ENCODE data around the gene LOC101059915.
"Not testable (repeated sequence)": the region's sequence is repeated elsewhere in the genome, so short reads cannot be mapped to it uniquely, and the experiment has no call there.

Gene LOC101059915

DNA sequence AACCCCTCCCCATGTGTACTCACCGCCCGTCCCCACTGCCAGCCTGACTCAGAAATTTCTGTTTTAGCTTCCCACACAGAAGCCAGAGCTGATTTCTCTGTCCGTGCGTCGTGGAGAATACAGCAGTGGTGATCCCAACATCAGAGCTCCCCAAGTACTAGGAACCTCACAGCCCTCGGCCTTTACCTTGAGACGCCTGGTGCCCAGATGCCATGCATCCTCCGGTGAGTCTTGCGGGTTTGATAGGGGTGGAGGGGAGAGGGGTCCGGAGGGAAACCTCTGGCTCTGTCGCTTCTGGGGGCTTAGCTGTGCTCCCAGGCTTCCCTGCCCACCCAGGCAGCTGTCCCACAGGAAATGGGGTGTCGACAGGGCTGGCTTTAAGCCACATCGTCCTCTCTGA is 2.1 kb downstream of the LOC101059915 start:
- CTCF ChIA-PET = no interaction called here
- Mint-ChIP-seq H3K27ac (peak overlapping the region in 1 of 8 donors; percentile 19), H3K4me3 (no peak overlapping the region), H3K36me3 (no peaks in the 10 kb centered on the region), H3K27me3 (peaks cover 0 to 9% of the 10 kb centered on the region in 2 donors), H3K4me1 (peaks cover 15 to 18% (median 16%) of the 10 kb centered on the region in 3 donors), H3K9me3 (no peaks in the 10 kb centered on the region)
- Histone ChIP-seq H3K27me3 (ENCODE audit: insufficient read depth, low read length, poor library complexity, severe bottlenecking) (no peaks in the 10 kb centered on the region), H3K27ac (ENCODE audit: low read depth, low read length) (no peak overlapping the region), H3K9me3 (ENCODE audit: low read length) (no peaks in the 10 kb centered on the region), H3K36me3 (ENCODE audit: insufficient read depth, low read length) (no peaks in the 10 kb centered on the region), H3K4me1 (ENCODE audit: insufficient read depth, low read length) (no peaks in the 10 kb centered on the region), H3K4me3 (ENCODE audit: low read length) (no peak overlapping the region)
- POLR2A ChIA-PET = no interaction called here
- no peak for DNase-seq

DNA sequence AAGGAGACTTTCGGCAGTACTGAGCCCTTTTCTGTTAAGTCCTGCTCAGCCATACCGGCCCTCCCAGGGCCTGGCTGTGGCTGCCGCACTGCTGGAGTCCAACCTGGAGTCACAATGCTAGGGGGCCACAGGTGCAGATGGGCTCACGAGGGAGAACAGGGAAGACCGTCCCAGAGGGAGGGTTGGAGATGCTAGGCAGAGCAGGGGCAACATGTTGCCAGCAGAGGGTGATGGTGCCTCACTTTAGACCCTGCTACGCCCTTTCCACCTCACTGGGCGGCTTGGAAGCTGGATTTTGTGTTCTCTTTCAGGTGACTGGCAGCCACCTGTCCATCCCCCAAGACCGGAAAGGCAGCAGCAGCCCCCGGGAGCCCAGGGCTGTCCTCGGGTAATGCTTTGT is 2.6 kb downstream of the LOC101059915 start:
- H3K9me3 ChIP-seq (ENCODE audit: low read length); H3K36me3 Mint-ChIP-seq; H3K27me3 ChIP-seq (ENCODE audit: insufficient read depth, low read length, poor library complexity, severe bottlenecking); H3K4me1 ChIP-seq (ENCODE audit: insufficient read depth, low read length); H3K4me3 ChIP-seq (ENCODE audit: low read length); H3K36me3 ChIP-seq (ENCODE audit: insufficient read depth, low read length); H3K27me3 Mint-ChIP-seq; POLR2A ChIA-PET; H3K9me3 Mint-ChIP-seq; H3K4me3 Mint-ChIP-seq; H3K27ac Mint-ChIP-seq; H3K27ac ChIP-seq (ENCODE audit: low read depth, low read length): not testable (repeated sequence)
- H3K4me1 Mint-ChIP-seq = peaks cover 15 to 18% (median 16%) of the 10 kb centered on the region in 3 donors
- CTCF ChIA-PET = interaction anchor here (0.6 kb wide), 1 partner anchor 190 kb away, joined by 5 read pairs; no protein-coding TSS in a partner anchor
- DNase-seq = peak in 1 of 5 donors; percentile 30

DNA sequence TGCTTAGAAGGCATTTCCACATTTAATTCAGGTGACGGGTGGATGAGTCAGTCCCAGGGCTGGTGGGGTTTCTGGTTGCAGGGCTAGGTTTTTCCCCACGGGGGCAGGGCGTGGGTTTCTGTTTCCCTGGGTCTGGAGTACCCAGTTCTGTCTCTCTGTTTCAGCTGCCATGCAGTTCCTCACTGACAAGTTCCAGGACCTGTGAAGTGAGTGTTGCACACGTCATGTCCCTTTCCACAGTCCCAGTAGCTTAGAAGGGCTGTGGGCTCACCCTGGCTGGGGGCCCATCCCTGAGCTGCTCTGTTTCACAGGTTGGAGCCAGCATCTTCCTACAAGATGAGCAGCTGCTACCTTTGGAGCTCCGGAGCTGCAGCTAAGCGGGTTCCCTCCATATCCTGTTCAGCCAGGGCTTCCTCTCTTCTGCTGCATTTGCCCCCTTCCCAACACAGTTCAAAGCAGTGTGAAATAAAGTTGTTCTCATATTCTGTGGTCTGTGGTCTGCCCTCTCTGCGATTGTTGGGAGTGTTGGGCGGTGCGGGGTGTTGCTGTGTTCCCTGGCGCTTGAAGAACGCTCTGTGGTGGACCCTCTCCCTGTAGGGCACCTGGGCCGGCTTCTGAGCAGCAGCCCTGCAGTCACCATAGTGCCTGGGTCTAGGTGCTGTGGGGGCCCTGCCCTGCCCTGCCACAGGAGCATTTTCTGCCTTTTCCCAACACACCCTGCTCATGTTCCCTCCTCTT is 3.9 kb downstream of the LOC101059915 start:
- H3K4me3 Mint-ChIP-seq = peak overlapping the region in 1 of 7 donors; percentile 32
- CTCF ChIA-PET = interaction anchor here (0.8 kb wide), 1 partner anchor 188 kb away, joined by 3 read pairs; no protein-coding TSS in a partner anchor
- Histone ChIP-seq H3K36me3 (ENCODE audit: insufficient read depth, low read length) (no peaks in the 10 kb centered on the region), H3K4me3 (ENCODE audit: low read length) (no peak overlapping the region), H3K4me1 (ENCODE audit: insufficient read depth, low read length) (no peaks in the 10 kb centered on the region), H3K27ac (ENCODE audit: low read depth, low read length) (no peak overlapping the region), H3K27me3 (ENCODE audit: insufficient read depth, low read length, poor library complexity, severe bottlenecking) (no peaks in the 10 kb centered on the region), H3K9me3 (ENCODE audit: low read length) (no peaks in the 10 kb centered on the region)
- no peak overlapping the region for H3K27ac Mint-ChIP-seq
- DNase-seq = no peak
- peaks cover 15 to 18% (median 16%) of the 10 kb centered on the region in 3 donors for H3K4me1 Mint-ChIP-seq
- POLR2A ChIA-PET = no interaction called here
- no peaks in the 10 kb centered on the region for H3K36me3 Mint-ChIP-seq
- peaks cover 0 to 6% of the 10 kb centered on the region in 2 donors for H3K27me3 Mint-ChIP-seq
- no peaks in the 10 kb centered on the region for H3K9me3 Mint-ChIP-seq

DNA sequence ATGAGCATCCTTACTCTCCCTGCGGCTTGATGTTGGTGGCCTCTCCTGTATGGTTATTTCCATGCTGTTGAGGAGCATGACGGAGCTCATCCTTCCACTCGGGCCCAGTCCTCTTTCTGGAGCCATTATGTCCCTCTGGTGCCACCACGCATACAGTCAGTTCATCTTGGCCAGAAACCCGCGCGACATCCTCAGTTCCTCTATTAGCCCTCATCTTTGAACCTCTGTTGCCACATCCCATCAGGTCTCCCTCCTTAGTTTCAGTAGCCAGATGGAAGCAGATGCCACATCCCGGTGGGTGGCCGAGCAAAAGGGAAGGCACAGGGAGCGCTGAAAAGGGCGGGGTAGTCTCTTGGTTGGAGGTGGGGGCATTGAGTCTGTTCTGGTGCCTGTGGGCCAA is 4.6 kb downstream of the LOC101059915 start:
- ChIA-PET POLR2A (no interaction called here), CTCF (interaction anchor here (0.8 kb wide), 1 partner anchor 188 kb away, joined by 3 read pairs; no protein-coding TSS in a partner anchor)
- Histone ChIP-seq H3K27ac (ENCODE audit: low read depth, low read length) (no peak overlapping the region), H3K4me3 (ENCODE audit: low read length) (no peak overlapping the region), H3K4me1 (ENCODE audit: insufficient read depth, low read length) (no peaks in the 10 kb centered on the region), H3K9me3 (ENCODE audit: low read length) (no peaks in the 10 kb centered on the region), H3K27me3 (ENCODE audit: insufficient read depth, low read length, poor library complexity, severe bottlenecking) (no peaks in the 10 kb centered on the region), H3K36me3 (ENCODE audit: insufficient read depth, low read length) (no peaks in the 10 kb centered on the region)
- Mint-ChIP-seq H3K9me3 (no peaks in the 10 kb centered on the region), H3K36me3 (no peaks in the 10 kb centered on the region), H3K27me3 (peaks cover 0 to 6% of the 10 kb centered on the region in 2 donors), H3K4me3 (no peak overlapping the region), H3K27ac (peak overlapping the region in 1 of 8 donors; percentile 24), H3K4me1 (peaks cover 15 to 18% (median 16%) of the 10 kb centered on the region in 3 donors)
- DNase-seq = no peak

DNA sequence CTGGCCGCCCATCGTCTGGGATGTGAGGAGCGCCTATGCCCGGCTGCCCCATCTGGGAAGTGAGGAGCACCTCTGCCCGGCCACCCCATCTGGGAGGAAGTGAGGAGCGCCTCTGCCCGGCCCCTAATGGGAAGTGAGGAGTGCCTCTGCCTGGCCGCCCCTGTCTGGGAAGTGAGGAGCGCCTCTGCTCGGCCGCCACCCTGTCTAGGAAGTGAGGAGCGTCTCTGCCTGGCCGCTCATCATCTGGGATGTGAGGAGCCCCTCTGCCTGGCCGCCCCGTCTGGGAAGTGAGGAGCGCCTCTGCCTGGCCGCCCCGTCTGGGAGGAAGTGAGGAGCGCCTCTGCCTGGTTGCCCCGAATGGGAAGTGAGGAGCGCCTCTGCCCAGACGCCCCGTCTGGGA is 8.3 kb downstream of the LOC101059915 start:
- peaks cover 13 to 14% (median 13%) of the 10 kb centered on the region in 3 donors for H3K4me1 Mint-ChIP-seq
- DNase-seq; CTCF ChIA-PET; H3K36me3 ChIP-seq (ENCODE audit: insufficient read depth, low read length); POLR2A ChIA-PET; H3K27me3 ChIP-seq (ENCODE audit: insufficient read depth, low read length, poor library complexity, severe bottlenecking); H3K27ac Mint-ChIP-seq; H3K36me3 Mint-ChIP-seq; H3K9me3 ChIP-seq (ENCODE audit: low read length); H3K27ac ChIP-seq (ENCODE audit: low read depth, low read length); H3K9me3 Mint-ChIP-seq; H3K4me3 ChIP-seq (ENCODE audit: low read length); H3K27me3 Mint-ChIP-seq; H3K4me1 ChIP-seq (ENCODE audit: insufficient read depth, low read length); H3K4me3 Mint-ChIP-seq: not testable (repeated sequence)

DNA sequence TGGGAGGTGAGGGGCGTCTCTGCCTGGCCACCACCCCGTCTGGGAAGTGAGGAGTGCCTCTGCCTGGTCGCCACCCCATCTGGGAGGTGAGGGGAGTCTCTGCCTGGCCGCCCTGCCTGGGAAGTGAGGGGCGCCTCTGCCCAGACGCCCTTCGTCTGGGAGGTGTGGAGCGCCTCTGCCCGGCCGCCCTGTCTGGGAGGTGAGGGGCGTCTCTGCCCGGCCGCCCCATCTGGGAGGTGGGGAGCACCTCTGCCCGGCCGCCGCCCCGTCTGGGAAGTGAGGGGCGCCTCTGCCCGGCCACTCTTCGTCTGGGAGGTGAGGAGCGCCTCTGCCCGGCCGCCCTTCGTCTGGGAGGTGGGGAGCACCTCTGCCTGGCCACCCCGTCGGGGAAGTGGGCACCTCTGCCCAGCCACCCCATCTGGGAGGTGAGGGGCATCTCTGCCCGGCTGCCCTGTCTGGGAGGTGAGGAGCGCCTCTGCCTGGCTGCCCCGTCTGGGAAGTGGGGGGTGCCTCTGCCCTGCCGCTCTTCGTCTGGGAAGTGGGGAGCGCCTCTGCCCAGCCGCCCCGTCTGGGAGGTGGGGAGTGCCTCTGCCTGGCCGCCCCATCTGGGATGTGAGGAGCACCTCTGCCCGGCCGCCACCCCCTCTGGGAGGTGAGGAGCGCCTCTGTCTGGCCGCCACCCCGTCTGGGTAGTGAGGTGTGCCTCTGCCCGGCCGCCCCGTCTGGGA is 8.9 kb downstream of the LOC101059915 start:
- H3K4me1 Mint-ChIP-seq; H3K27me3 ChIP-seq (ENCODE audit: insufficient read depth, low read length, poor library complexity, severe bottlenecking); H3K27ac Mint-ChIP-seq; H3K9me3 ChIP-seq (ENCODE audit: low read length); POLR2A ChIA-PET; CTCF ChIA-PET; H3K9me3 Mint-ChIP-seq; DNase-seq; H3K4me3 ChIP-seq (ENCODE audit: low read length); H3K27me3 Mint-ChIP-seq; H3K36me3 ChIP-seq (ENCODE audit: insufficient read depth, low read length); H3K4me1 ChIP-seq (ENCODE audit: insufficient read depth, low read length); H3K36me3 Mint-ChIP-seq; H3K27ac ChIP-seq (ENCODE audit: low read depth, low read length); H3K4me3 Mint-ChIP-seq: not testable (repeated sequence)

DNA sequence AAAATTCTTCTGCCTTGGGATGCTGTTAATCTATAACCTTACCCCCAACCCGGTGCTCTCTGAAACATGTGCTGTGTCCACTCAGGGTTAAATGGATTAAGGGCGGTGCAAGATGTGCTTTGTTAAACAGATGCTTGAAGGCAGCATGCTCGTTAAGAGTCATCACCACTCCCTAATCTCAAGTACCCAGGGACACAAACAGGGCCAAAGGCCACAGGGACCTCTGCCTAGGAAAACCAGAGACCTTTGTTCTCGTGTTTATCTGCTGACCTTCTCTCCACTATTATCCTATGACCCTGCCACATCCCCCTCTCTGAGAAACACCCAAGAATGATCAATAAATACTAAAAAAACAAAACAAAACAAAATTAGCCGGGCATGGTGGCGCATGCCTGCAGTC is 9.8 kb downstream of the LOC101059915 start:
- H3K9me3 ChIP-seq (ENCODE audit: low read length); H3K27me3 ChIP-seq (ENCODE audit: insufficient read depth, low read length, poor library complexity, severe bottlenecking); H3K36me3 Mint-ChIP-seq; H3K27ac ChIP-seq (ENCODE audit: low read depth, low read length); DNase-seq; H3K9me3 Mint-ChIP-seq; H3K36me3 ChIP-seq (ENCODE audit: insufficient read depth, low read length); H3K4me1 ChIP-seq (ENCODE audit: insufficient read depth, low read length); H3K27me3 Mint-ChIP-seq; POLR2A ChIA-PET; H3K27ac Mint-ChIP-seq; H3K4me3 Mint-ChIP-seq; CTCF ChIA-PET; H3K4me3 ChIP-seq (ENCODE audit: low read length); H3K4me1 Mint-ChIP-seq: not testable (repeated sequence)

DNA sequence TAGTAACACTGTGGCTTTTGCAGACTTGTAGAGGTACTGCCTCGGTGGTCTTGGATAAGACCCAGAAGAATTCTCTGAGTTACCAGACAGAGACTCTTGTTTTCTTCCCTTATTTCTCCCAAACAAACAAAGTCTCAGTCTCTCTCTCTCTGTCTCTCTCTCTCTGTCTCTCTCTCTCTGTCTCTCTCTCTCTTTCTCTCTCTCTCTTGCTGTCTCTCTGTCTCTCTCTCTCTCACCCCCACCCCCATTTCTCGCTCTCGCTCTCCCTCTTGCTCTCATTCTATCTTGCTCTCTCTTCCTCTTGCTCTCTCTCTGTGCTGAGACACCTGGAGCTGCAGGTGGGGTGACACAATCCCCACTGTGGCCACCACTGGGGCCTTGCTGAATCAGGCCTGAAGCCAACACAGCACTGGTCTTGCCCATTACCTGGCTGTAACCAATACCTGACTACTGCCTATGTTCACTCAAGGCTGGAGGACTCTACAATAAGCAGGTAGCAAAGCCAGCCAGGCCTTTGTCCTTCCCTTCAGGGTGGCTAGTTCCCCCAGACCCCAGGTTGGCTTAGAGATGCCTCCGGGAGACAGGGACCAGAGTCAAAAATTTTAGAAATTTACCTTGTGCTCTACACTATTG is 12.3 kb downstream of the LOC101059915 start:
- no peaks in the 10 kb centered on the region for H3K4me1 ChIP-seq (ENCODE audit: insufficient read depth, low read length)
- CTCF ChIA-PET = no interaction called here
- Mint-ChIP-seq H3K4me3 (no peak overlapping the region), H3K27me3 (peaks cover 0 to 2% of the 10 kb centered on the region in 2 donors), H3K36me3 (no peaks in the 10 kb centered on the region), H3K9me3 (no peaks in the 10 kb centered on the region), H3K4me1 (no peaks in the 10 kb centered on the region), H3K27ac (no peak overlapping the region)
- DNase-seq = no peak
- H3K4me3 ChIP-seq (ENCODE audit: low read length) = no peak overlapping the region
- no peaks in the 10 kb centered on the region for H3K9me3 ChIP-seq (ENCODE audit: low read length)
- POLR2A ChIA-PET = no interaction called here
- H3K27me3 ChIP-seq (ENCODE audit: insufficient read depth, low read length, poor library complexity, severe bottlenecking) = no peaks in the 10 kb centered on the region
- H3K27ac ChIP-seq (ENCODE audit: low read depth, low read length) = no peak overlapping the region
- no peaks in the 10 kb centered on the region for H3K36me3 ChIP-seq (ENCODE audit: insufficient read depth, low read length)

All from CD8-positive, alpha-beta memory T cell (primary cell).